HG03354 (cell line): Measurements from ENCODE around the gene OR5K1.

Source experiments
- ATAC-seq: cut with Tn5 transposase; IDR thresholded peaks from one replicate; pipeline ENCODE4 v1.9.1; 2021; ENCODE audit warnings: mild to moderate bottlenecking; ENCODE audit not compliant: unreplicated experiment, poor library complexity, severe bottlenecking

OR5K1 gene

GRCh38 chr3:98462901-98463300 is at the start of gene OR5K1:
OR5K1 (plus strand) TSS chr3:98463201; CDS start chr3:98469577, 6,376 bp downstream.
- ATAC-seq = no peak

- no peak for ATAC-seq
Observed at GRCh38 chr3:98432575-98432974, 30.4 kb upstream of the OR5K1 start.

- ATAC-seq = no peak
Observed at GRCh38 chr3:98433764-98434163, 29.2 kb upstream of the OR5K1 start.

GRCh38 chr3:98434412-98434811 is 28.6 kb upstream of the OR5K1 start:
- ATAC-seq = no peak

- ATAC-seq = no peak
Observed at GRCh38 chr3:98440283-98440682, 22.7 kb upstream of the OR5K1 start.

GRCh38 chr3:98445949-98446406 is 17.0 kb upstream of the OR5K1 start:
- ATAC-seq = peak; percentile 85

GRCh38 chr3:98449606-98450193 is 13.3 kb upstream of the OR5K1 start:
- ATAC-seq = no peak

- no peak for ATAC-seq
Observed at GRCh38 chr3:98450372-98450771, 12.6 kb upstream of the OR5K1 start.

GRCh38 chr3:98453827-98454226 is 9.2 kb upstream of the OR5K1 start:
- no peak for ATAC-seq

GRCh38 chr3:98454929-98455328 is 8.1 kb upstream of the OR5K1 start:
- no peak for ATAC-seq

- ATAC-seq = no peak
Observed at GRCh38 chr3:98457543-98457942, 5.5 kb upstream of the OR5K1 start.

GRCh38 chr3:98460220-98460619 is 2.8 kb upstream of the OR5K1 start:
- no peak for ATAC-seq

- ATAC-seq = no peak
Observed at GRCh38 chr3:98482717-98483482, 19.9 kb downstream of the OR5K1 start.

GRCh38 chr3:98483626-98484025 is 20.6 kb downstream of the OR5K1 start:
- no peak for ATAC-seq

GRCh38 chr3:98497381-98497780 is 34.4 kb downstream of the OR5K1 start, which contains the start of gene OR5K2:
OR5K2 (plus strand) TSS chr3:98497681; CDS start chr3:98497681, 0 bp downstream.
- no peak for ATAC-seq

- ATAC-seq = no peak
Observed at GRCh38 chr3:98500019-98500418, 37.0 kb downstream of the OR5K1 start.

- no peak for ATAC-seq
Observed at GRCh38 chr3:98501270-98501669, 38.3 kb downstream of the OR5K1 start.

GRCh38 chr3:98501863-98502576 is 39.0 kb downstream of the OR5K1 start:
- no peak for ATAC-seq

- ATAC-seq = no peak
Observed at GRCh38 chr3:98504539-98504938, 41.5 kb downstream of the OR5K1 start.

GRCh38 chr3:98508582-98508981 is 45.6 kb downstream of the OR5K1 start:
- no peak for ATAC-seq

- no peak for ATAC-seq
Observed at GRCh38 chr3:98512576-98512975, 49.6 kb downstream of the OR5K1 start.
